RKO (cell line): ENCODE results near the gene CAVIN1.
"Not testable (repeated sequence)": the region's sequence is repeated elsewhere in the genome, so short reads cannot be mapped to it uniquely, and the experiment has no call there.

Source experiments
- DNase-seq: peaks from one replicate; pipeline ENCODE4 v3.0.0-alpha.2; 2016; ENCODE audit warnings: low spot score

CAVIN1 gene

DNA sequence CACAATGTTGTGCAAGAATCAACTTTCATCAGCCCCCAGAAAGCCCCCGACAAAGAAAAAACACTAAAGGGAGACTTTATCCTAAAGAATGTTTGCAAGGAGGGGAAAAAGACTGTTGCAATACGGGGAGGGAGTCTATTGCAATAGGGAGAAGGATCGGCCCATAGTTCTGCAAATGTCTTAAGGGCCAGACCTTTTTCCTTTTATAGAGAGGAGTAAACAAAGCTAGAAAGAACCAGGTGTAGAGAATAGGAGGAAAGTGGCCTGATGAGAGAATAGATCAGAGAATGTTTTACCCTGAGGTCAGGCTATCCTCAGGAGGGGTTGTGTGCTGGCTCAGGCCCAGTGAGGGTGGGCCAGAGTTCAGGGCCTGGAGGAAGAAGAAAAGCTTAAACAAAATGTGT is 8.7 kb upstream of the CAVIN1 start:
- no peak for DNase-seq

DNA sequence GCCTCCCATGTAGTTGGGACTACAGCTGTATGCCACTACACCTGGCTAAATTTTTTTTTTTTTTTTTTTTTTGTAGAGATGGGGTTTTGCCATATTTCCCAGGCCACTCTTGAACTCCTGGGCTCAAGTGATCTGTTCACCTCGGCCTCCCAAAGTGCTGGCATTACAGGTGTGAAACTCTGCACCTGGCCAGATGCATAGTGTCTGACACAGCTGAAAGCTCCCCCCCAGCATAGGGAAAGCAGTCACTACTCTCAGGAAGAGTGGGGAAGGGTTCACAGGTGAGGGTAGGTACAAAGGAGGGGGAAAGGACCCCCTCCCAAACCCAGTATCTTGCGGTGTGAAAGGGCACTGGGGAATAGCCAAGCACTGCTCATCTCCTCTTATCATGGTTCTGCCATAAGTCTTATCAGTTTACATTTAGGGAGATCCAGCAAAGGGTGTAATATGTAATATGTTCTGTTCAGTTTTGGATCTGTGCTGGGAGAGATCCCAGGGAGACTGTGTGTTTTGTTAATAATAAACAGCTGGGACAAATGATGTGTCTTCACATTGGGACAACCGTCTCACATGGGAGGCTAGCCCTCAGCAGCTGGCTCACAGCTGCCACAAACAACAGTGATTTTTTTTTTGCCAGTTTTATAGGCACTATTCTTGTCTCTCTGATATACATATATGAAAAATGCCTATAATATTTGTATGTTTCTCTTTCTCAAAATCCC is 6.8 kb upstream of the CAVIN1 start:
- DNase-seq, result no peak

DNA sequence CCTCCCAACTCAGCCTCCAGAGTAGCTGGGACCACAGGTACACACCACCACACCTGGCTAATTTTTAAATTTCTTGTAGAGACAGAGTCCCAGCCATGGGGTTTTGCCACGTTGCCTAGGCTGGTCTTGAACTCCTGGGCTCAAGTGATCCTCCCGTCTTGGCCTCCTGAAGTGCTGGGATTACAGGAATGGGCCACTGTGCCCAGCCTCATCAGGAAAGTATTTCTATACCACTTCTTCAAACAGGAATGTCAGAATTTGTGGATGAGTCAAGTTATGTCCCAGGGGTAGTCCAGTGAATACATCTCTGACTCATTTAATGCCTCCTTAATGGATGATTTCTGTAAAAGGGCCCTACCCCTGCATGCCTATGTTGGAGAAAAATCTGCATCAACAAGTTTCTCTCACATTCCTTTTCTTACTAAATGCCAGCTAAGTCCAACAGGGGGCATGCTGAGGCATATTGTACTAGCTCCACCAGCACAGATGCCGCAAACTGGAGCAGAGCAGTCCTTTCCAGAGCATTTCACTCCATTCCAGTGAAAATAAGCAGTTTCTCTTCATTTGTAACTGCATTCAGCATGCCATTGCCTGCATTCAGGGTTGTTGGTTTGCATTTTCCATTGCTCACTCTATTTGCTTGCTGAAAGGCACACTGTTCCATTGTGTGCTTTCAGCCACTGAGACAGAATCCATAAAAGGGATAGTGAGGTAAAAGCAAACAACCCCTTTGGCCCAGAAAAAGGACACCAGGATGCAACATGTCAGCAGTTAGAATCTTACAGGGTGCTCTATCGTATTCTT is 5.3 kb upstream of the CAVIN1 start:
- peak; percentile 91 for DNase-seq

DNA sequence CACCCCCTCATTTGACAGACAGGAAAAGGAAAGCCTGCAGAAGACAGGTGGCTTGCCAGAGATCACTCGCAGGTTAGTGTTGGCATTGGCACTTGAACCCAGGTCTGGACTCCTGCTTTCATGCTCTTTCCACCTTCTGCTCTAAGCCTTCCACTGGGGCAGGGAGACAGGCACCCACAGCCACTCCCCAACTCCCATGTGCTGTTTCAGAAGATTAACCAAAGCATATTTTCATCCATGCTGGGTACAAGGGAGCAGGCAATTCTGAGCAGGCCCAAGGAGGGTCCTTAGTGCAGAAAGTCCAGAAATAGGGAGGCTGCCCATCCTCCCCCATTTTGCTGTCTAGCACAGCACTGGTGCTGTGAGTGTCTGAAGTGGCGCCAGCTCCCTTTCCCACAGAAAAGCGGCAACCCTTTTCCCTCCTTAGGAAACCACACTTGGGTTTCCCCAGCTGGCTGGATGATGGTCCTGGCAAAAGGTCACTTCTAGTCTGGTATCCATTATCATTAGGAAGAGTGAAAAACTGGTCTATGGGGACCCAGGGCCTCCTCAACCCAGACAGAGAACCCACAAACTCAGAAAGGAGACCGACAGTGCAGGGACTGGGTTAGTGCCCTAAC is 2.0 kb upstream of the CAVIN1 start:
- DNase-seq, result no peak

DNA sequence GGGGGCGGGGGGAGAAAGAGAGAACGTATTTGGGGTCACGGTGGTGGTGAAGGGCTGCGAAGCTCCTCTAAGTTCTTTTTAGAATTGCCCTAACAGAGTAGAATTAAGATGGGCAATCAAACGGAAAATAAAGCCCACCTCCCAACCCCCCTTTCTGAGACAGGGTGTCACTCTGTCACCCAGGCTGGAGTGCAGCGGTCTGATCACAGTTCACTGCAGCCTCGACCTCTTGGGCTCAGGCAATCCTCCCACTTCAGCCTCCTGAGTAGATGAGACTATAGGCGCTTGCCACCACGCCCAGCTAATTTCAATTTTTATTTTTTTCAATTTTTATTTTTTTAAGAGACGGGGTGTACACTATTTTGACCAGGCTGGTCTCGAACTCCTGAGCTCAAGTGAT is 710 bp upstream of the CAVIN1 start:
- DNase-seq, result no peak

DNA sequence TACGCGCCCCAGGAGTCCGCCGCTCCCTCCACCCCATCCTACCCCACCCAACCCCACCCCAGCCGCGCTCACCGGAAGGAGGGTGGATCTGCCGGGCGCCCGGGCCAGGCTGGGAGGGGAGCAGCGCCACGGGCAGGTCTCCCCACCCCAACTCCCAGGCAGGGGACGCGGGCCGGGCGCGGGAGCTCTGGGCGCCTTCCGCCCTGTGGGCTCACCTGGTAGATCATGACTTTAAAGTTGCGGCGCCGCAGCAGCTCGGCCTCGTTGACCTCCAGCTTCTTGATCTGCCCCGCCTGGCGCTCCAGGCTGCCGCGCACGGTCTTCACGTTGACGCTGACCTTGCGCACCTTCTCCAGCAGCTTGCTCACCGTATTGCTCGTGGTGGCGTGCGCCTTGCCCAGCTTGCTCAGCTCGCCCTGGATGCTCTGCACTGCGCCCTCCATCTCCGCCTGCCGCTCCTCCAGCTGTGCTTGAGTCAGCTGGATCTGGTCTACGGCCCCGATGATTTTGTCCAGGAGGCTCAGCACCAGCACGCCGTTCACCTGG is 571 bp downstream of the CAVIN1 start:
- peak; percentile 75 for DNase-seq

DNA sequence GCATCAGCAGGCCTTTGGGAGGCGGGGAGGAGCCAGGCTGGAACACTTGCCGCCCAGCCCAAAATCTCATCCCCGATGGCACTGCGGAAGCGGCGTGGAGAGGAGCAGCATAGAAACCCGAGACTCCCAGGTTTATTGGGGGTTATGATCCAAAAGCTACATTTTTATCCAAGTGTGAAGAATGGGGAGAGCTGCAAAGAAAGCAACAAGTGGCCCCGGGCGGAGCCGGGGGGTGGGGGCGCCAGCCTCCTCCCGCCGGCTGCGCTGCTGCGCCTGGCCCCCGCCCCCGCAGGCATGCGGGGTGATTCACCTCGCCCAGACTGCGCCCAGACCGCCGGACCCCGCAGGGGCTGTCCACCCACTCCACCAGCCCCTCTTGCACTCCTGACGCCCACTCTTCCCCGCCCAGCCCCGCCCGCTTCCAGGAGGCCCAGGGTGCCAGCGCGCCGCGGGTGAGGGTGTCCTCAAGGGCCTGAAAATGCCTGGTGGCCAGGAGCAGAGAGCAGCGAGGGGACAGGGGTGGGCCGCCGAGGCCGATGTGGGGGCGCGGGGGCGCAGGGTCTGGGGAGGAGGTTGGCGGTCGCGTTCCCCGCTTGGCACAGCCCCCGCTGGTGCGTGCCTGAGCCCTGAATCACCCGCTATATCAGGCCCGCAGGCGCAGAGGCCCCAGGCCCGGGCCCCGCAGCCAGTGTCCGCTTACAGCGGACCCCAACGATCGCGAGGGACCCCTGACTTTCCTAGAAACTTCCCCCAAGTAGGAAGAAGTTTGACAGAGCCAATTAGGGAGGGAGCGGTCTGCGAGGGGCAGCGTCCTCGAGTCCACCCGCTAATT is 1.3 kb downstream of the CAVIN1 start:
- DNase-seq, result peak; percentile 59

DNA sequence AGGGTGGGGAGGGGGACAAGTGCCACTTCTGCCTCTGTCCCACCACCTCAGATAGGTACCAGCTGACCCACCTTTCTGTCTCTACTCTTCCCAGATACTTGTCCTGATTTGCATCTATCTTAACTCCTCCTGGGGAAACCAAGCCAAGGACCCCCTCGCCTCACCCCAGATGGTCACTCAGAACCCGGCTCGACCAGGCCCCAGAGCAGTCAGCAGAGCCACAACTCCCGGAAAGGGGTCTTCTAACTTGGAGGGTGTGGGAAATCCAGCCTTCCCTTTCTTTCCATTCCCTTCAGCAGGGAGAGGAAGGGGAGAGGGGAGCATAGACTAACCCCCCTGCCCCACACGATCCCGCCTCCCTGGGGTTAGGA is 1.9 kb downstream of the CAVIN1 start:
- DNase-seq, result no peak

DNA sequence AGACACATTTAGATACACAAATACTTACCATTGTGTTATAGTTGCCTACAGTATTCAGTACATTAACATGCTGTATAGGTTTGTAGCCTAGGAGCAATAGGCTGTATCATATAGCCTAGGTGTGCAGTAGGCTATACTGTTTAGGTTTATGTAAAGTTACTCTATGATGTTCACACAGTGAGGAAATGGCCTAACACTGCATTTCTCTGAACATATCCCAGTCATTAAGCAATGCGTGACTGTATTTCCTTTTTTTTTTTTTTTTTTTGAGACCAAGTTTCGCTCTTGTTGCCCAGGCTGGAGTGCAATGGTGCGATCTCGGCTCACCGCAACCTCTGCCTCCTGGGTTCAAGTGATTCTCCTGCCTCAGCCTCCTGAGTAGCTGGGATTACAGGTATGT is 5.1 kb downstream of the CAVIN1 start:
- DNase-seq, result not testable (repeated sequence)

DNA sequence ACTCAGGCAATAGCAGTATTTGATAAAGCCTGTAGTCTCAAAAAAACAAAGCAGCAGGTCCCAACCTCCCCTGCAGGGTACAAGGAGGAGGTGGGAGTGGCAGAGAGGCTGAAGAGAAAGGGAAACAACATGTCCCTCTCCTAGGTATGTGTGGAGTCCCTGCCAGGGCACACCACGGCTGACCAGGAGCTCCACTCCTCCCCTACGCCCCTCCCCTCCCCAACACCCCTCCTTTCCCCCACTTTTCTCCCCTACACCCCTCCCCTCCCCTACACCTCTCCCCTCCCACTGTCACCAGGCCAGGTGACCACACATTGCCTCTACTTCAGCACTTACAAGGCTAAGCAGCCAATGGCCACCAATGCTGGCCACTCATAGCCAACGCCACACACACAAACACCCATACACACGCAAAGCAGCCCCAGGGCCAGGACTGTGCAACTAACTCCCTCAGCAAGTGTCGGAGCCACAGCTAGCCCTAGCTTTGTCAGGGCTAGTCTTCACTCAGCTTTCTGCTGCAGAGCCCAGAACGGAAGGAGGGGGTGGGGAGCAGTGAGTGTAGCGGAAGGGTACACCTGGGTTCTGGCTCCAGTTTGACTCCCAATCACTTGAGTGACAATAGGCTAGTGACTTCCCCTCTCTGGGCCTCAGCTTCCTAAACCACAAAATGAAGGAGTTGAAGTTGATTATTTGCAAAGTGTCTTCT is 8.2 kb downstream of the CAVIN1 start:
- no peak for DNase-seq

DNA sequence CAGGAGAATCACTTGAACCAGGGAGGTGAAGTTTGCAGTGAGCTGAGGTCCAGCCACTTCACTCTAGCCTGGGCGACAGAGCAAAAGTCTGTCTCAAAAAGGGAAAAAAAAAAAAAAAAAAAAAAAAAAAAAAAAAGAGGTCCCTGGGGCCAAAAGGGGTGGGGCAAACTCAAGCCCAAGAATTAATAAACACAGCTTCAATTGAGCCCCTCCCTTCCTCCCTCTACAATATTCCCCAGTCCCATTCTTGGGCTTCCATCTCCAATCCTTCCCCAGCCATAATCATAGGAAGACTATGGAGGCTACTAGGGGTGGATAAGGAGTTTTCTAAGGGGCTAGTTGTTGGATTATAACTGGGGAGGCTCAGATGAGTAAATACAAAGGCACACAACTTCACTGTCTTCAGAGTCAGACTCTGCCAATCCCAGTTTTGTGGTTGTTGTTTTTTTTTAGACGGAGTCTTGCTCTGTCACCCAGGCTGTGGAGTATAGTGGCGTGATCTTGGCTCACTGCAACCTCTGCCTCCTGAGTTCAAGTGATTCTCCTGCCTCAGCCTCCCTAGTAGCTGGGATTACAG is 9.5 kb downstream of the CAVIN1 start:
- DNase-seq, result no peak

DNA sequence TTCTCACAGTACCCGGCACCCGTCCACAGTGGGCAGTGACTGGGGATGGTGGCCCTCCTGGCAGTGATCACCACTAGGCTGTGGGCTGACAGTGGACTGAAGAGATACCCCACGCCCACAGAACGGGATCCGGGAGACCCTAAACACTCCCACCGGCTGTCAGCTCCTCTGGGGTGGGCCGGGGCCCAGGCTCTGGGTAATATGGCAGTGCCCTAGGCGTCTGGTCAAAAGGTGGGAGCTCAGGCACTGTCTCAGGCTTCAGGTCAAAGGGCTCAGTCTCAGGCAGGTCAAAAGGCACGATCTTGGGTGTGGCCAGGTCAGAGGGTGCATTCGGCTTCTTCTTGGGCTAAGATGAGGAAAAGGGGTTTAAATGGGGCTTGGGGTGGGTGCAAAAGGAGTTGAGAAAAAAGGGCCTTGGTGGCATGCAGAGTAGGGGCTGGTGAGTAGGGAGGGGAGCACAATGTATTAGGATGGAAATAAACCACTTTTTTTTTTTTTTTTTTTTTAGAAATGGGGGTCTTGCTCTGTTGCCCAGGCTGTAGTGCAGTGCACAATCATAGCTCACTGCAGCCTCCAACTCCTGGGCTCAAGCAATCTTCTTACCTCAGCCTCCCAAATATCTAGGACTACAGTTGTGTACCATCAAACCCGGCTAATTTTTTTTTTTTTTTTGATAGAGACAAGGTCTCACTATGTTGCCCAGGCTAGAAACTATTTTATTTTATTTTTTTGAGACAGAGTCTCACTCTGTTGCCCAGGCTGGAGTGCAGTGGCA is 11.0 kb downstream of the CAVIN1 start:
- no peak for DNase-seq

DNA sequence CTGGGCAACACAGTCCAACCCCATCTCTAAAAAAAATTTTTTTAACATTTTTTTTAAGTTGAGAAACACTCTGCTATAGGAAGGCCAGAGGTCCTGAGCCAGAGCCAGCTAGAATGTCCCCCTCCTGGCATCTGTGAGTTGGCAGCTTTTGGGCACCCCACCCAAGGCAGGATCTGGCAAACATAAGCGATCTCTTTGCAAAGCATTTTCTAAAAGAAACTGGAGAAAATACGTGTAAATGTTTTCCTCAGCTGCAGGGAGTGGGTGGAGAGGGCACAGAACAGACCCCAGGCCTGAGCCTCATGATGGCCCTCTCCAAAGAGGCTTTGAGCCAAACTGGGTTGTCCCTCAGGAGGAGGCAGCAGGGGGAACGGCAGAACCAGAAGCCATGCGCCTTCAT is 11.7 kb downstream of the CAVIN1 start:
- no peak for DNase-seq

DNA sequence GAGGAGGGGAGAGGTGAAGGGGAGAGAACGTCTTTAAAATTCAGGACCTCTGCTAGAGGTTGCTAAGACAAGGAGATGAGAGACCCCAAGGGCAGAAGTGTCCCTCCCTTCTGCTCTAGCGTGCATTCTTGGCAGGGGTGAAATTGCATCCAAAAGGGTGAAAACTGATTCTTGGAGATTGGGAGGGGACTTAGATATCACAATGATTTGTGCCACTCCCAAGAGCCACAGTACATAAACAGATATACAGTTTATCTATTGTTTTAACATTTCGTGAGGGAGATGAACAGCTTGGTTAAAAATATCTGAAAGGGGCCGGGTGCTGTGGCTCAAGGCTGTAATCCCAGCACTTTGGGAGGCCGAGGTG is 12.8 kb downstream of the CAVIN1 start:
- no peak for DNase-seq

DNA sequence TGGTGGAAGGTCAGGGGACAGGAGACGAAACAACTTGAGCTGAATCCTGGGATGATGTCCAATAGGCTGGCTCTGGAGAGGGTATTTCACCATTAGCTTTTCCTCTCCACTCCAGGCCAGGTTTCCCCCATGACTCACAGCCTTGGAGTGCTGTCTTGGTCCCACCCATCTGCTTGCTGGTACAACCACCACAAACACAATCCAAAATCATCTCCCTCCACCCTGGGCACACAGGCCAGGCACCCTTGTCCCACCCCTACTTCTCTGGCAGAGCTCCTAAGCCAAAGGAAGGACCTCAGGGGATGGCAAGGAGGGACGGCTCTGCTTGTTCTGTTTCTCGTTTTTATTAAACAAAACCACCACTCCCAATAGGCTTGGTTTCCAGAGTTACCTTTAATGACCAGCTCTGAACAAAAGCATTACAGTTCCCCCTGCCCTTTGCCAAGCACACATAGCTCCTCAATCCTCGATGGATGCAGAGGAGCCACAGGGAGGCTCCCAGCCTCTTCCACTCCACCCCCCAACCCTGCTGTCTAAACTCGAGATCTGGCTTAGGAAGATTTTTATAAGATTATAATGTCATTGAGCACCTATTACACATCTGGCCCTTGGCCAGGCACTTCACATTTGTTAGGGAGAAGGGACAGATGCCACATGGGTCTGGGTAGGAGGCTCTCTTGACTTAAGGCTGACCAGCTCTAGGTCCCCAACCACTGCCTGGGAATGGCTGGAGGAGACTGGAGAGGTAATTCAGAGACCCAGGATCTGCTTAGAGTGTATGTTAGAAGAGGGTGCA is 13.3 kb downstream of the CAVIN1 start:
- DNase-seq, result no peak

DNA sequence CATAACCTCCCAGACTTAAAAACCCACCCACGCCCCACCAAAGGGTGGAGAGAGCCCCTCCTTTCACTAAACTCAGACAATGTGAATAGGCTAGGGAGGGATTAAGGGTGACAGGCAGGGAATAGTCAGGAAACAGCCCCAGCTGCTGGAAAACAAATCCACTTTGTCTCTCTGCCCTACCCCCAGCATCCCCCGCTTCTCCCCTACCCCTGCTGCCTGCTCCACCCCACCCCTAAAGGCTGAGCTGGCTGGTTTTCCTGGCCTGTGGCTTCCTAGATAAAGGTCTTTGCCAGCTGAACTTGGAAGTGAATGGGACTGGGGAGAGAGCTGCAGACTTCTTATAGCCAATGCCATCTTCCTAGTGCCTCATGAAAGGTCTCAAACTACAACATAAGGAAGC is 15.0 kb downstream of the CAVIN1 start:
- no peak for DNase-seq

DNA sequence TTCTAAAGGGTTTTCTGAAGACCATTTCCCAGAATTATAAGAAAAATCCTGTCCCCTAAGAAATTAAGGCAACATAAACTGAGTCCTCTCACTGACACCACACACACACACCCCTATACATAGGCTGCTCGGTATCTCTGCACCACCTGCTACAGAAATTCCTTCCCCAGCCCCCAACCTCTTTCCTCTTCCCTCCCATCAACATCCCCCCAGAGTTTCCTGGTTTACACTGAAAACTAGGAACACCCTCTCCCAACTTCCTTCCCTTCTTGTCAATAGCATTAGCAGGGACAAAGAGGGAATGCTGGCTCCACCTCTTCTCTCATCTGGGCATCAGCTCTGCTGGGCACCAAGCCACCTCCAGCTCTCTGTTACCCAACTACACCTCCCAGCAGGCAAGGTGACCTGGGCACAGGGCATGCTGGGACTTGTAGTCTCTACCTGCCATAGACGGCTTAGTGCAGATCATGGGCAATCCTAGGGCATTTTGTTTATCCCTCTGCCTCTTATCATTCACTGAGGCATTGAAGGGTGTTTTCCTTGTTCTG is 15.7 kb downstream of the CAVIN1 start:
- peak; percentile 49 for DNase-seq

DNA sequence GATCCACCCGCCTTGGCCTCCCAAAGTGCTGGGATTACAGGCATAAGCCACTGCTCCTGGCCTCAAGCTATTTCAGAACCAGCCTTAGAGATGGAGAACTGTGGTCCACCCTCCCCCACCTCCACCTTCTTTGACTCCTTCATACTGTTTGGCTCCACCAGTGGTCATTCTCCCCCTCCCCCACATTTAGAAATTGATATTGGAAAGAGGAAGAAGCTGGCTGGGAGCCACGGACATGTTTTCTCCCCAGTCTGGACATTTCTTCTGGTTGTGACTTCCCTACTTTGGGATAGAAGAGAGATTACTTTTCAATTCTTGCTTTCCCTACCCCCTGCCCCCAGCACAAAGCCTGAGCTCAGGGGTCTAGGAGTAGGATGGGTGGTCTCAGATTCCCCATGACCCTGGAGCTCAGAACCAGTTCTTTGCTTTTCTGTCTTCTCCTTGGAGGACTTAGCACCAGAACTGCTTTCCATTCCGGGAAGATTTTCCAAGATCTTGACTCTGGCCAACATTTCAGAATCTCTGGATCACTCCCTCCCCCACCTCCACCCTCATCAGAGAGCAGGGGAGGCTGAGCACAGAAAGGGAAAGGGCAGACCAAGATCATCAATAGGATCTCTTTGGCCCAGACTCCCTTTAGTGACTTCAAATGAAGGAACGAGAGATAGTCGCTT is 16.3 kb downstream of the CAVIN1 start:
- DNase-seq, result no peak
